GM19463 (cell line): ENCODE measurements around the gene KIF2A.
A peak's percentile ranks its signal among the peaks of the same experiment; 100 is the strongest.

Experiments
- ATAC-seq: cut with Tn5 transposase; IDR thresholded peaks from one replicate; pipeline ENCODE4 v1.9.1; 2021; ENCODE audit warnings: mild to moderate bottlenecking, moderate library complexity; ENCODE audit not compliant: unreplicated experiment

KIF2A gene

DNA sequence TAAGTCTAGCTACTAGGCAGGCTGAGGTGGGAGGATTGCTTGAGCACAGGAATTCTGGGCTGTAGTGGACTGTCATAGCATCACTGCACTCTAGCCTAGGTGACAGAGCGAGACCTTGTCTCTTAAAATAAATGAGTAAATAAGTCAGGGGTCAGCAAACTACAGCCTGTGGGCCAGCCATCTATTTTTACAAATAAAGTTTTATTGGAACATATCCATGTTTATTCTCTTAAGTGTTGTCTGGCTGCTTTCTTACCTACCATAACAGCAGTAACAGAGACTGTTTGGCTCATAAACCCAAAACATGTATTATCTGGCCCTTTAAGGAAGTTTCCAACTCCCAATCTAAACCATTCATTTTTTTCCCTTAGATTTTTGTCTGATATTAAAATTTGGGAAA, 68.1 kb downstream of the KIF2A start:
- no peak for ATAC-seq

DNA sequence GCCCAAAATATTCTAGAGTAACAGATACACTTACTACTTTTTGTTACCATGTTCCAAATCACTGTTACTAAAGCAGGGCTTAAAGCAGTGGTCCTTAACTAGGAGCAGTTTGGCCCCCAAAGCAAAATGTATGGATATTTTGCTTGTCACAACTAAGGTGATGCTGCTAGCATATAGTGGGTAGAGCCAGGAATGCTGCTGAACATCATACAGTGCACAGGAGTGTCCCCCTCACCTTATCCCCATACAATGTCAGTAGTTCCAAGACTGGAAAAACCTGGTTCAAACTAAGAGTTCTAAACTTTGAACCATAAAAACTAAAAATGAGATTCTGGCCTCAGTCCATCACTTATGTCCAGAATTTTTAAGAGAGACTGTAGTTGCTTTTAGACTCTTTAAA, 69.6 kb downstream of the KIF2A start:
- no peak for ATAC-seq

DNA sequence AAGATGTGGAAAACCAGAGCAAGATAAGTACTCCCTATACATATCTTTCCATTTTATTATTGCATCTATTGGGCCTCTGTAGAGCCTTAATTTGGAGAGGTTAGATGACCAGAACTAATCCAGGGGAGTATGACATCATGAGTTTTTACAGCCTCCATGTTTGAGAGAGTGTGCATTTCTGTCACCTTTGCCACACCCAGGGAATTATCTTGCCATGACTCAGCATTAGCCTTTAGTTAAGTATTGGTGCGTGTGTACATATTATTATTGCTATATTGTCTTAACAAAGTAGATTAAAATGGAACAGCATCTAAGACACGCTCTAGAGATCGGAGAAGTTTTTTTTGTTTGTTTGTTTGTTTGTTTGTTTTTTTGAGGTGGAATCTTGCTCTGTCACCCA, 70.1 kb downstream of the KIF2A start:
- no peak for ATAC-seq

DNA sequence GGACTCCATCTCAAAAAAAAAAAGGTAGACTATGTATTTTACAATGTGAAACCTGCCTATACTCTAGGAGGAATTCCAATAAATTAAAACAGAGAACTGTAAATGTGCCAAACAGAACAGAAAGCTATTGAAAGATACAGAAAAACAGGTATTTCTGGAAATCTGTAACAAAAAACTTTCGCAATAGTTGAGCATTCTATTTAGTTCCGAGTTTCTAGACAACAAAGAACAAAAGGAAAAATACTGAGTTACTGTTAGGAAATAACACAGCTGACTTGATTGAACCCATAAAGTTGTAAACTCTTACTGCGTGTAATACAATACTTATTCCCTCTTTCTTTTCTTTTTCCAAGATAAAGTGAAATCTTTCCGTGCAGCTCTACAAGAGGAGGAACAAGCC, 79.1 kb downstream of the KIF2A start:
- ATAC-seq: no peak

DNA sequence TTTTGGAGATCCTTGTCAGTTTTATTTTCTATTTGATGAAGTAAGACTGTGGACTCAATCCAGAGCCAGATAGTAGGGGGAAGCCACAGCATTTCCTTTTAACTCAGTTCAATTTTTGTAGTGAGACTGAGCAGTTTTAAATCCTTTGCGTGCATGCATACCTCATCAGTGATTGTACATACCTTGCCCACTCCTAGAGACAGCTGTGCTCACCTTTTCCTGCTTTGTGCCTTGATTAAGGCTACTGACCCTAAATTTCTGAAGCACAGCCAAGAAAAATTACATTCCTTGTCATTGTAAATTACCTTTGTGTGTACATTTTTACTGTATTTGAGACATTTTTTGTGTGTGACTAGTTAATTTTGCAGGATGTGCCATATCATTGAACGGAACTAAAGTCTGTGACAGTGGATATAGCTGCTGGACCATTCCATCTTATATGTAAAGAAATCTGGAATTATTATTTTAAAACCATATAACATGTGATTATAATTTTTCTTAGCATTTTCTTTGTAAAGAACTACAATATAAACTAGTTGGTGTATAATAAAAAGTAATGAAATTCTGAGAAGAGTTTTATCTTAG, 79.9 kb downstream of the KIF2A start:
- no peak for ATAC-seq

DNA sequence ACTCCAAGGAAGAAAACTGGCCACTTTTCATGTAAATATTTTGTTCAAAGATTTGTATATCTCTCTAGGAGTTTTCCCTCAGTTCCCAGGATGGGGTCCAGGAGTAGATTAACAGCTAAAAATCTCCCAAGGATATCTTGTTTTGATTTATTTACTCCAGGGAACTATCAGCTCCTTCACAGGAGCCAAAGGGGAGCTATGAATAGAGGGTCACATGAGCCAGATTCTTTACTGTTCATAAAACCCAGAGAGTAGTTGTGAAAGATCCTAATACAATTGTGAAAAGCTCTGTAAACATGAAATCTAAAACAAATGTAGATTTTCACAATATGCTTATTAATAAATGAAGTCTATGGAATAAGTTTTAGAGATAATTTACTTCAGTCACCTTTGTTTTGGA, 80.8 kb downstream of the KIF2A start:
- ATAC-seq: no peak

DNA sequence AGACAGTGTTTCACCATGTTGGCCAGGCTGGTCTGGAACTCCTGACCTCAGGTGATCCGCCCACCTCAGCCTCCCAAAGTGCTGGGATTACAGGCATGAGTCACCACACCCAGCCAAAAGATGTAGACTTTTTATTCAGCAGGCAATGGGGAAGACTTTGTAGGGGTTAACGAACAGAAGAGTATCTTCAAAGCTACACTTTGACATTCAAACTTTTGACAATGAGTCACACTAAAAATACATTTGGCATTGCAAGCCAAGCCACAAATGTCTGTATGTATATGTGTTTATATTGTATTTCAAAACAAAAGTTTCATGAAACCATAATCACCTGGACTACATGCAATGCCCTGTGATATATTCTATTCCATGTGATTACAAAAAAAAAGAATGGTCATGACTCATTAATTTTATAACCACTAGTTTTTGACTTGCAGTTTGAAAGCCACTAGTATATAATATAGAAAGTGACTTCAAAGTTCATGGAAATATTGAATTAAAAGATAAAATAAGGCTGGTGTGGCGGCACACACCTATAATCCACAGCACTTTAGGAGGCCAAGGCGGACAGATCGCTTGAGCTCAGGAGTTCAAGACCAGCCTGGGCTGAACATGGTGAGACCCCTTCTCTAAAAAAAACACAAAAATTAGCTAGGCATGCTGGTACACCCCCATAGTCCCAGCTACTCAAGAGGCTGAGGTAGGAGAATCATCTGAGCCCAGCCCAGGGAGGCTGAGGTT, 89.4 kb downstream of the KIF2A start:
- ATAC-seq: no peak

DNA sequence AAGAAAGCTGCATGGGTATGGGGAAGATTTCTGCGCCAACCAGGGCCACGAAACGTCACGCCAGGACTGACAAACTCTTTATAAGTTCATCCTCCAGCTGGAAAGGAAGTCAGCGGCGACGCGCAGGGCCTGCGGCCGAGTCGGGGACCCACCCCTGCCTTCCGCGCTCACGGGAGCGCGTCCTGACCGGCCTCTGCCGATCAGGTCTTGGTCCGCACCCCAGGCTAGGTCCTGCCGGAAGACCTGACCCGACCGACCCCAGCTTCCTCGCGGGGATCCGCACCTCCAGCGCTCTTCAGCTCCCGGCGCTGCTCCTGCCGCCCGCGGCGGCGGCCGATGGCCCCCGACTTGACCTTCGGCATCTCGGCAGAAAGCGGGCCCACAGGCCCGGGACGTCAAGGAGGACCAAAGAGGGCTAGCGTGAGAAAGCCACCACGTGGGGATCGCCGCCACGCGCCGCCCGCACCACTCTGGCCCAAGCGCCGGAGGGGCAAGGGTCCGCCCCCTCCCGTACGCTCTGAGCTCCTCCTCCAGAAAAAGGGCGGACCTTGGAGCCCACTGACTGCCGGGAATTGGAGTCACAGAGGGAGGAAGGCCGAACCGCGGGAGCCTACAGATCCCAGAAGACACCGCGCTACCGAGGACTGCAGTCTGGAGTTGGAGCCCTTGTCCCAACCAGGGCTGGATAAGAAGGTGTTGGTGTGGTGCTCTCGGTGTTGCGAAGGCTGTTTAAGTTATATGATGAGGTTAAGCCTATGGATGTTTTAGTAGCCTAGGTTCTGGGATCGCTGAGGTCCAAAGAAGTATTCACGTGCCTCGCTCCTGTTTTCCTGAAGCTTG, 97.6 kb downstream of the KIF2A start, which contains the start of gene DIMT1:
Gene DIMT1, minus strand, starts transcription at position 495 of the 840 bp plus-strand sequence. Its CDS starts 133 bp downstream, at position 362.
- peak; percentile 94 for ATAC-seq

DNA sequence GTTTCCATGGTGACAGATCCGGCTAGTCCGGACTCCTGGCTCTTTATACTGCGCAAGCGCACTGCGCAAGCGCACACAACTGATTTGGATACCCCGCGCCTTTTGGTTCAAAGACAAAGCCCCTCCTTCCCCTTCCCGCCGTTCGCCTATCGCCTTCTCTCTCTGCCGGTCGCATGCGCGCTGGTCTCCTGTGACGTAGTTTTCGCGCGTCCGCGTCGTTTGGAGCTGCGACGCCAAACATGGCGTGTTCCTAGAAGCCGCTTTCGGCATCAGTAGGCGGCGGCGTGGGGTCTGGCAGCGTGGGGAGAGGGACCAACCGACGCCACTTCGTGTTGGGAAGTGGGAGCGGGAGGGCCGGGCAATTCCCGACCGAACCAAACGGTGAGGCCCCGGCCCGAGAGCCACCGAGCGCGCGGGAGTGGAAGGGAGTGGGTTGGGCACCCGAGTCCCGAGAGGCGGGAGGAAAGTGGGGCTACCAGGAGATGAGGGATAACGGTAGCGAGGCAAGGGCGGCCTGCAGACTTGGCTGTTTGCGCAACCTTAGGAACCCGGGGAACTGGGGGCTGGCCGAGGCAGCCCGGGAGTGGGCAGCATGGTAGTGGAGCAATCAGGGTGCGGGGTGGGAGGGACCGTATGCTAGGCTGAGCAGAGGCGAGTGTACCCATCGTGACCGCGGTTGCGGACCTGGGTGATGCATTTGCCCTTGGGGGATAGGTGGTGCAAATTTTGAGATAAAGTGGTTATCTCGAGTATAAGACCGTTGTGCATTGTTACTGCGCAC, 106.7 kb downstream of the KIF2A start, which contains the start of gene IPO11:
Gene IPO11, plus strand, starts transcription at position 215 of the 781 bp plus-strand sequence. CDS start 24,517 bp downstream, outside the sequence.
- ATAC-seq: peak; percentile 96

DNA sequence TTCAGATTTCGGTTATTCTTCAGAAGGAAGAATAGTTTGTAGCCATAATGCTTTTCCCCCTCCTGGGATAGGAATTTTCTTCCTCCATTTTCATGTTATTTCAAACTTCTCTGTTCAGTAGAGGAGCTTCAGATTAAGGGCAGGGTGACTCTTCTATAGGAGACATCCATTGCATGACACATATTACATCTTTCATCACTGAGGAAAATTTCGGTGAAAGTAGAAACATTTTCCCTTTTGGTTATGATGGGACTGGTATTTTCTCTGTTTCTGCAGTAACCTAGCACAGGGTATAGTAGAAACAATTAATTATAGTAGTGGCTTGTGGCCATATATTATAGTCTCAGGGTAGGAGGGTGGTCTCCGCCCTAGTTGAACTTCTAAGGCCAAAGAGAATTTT, 107.7 kb downstream of the KIF2A start:
- ATAC-seq: no peak

DNA sequence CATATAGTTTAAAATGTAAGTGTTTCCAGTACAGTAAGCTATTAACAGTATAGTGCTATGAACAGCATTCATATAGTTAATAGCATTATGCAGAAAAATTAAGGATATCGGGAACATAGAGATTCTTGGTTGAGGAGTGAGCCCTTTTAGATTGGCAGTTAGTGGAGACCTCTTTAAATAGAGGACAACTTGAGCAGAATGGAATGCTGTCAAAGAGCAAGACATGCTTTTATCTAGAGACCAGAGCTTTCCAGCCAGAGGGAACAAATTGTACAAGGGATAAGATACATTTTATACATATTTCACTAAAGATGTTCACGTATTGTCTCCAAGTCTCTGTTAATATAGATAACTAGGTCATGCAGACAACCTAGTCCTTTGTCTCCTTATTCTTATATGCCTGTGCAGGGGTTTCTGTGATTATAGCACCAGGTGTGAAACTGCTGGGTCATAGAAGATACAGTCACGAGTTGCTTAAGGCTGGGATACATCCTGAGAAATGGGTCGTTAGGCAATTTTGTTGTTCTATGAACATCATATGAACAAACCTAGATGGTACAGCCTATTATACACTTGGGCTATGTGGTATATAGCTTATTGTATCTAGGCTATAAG, 112.6 kb downstream of the KIF2A start:
- ATAC-seq: no peak

DNA sequence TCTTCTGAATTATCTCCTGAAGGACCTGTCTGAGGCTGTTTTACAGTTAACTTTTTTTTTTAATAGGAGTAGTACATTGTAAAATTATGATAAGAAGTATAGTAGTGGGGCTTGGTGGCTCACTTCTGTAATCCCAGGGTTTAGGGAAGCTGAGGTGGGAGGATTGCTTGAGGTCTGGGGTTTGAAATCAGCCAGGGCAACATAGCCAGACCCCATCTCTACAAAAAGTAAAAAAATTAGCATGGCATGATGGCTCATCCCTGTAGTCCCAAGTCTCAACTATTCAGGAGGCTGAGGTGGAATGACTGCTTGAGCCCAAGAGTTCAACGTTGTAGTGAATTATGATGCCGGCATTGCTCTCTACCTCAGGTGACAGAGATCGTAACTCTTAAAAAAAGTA, 113.6 kb downstream of the KIF2A start:
- ATAC-seq: no peak

DNA sequence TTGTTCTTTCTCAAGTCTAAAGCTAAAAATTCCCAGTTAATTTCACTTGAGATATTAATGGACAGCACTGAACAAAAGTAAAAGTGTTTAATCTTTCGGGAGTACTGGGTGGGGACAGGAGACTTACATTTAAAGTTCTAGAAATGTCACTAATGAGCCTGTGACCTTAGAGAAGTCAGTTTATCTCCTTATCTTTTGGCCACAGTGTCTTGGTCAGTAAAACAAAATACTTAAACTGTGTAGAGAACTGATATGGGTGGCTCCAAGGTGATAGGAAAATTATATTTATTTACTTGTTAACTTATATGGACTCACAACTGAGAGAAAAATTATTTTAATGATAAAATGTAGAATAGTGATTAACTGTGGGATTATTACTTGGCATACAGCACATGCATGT, 115.4 kb downstream of the KIF2A start:
- ATAC-seq: no peak

DNA sequence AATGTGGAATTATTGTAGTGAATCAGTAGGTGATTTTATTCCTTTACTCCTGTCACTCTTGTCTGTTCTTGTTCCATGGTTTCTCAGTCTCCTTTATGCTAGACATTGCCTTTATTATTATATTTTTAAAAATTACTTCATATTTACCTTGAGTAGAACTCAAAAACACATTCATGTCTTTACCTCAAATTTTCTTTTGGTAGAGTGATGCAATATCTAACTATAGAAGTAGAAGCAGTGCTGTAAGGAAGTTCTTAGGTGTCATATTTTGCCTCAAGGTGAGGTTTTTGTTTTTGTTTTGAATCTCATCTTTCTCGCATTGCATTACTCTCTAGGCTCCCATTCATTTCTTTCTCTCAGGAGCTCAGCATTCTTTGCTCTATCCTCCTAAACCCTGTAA, 118.8 kb downstream of the KIF2A start:
- ATAC-seq: no peak

DNA sequence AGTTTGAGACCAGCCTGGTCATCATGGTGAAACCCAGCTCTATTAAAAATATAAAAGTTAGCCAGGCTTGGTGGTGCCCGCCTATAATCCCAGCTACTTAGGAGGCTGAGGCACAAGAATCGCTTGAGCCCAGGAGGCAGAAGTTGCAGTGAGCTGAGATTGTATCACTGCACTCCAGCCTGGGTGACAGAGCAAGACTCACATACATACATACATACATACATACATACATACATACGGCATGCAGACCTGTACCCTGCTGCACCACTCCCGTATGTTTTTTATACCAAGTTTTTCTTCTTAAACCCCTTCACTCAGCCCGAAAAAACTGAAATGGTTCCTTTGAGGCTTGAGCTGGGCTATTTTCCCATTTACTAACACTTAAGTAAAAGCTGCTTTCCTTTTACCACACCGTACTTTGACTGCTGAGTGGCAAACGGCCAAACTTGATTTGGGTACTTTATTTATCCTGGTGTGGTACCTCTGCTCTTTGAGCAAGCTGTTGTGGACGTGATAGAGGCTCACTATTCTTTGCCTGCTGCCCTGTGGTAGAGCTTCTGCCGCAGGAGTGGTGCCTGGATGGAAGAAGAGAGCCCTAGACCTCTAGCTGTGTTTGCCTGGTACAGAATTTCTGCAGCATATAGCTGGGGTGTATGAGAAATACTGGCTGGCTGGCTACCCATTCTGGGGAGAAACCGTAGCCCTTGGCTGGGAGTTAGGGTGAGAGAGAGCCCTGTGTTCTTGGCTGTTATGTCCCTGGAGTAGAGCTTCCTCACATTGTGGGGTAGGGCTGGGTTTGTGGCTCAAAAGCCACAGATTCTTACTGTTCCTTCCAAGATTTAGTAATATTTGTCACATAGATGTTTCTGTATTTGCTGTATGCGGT, 126.0 kb downstream of the KIF2A start:
- no peak for ATAC-seq

DNA sequence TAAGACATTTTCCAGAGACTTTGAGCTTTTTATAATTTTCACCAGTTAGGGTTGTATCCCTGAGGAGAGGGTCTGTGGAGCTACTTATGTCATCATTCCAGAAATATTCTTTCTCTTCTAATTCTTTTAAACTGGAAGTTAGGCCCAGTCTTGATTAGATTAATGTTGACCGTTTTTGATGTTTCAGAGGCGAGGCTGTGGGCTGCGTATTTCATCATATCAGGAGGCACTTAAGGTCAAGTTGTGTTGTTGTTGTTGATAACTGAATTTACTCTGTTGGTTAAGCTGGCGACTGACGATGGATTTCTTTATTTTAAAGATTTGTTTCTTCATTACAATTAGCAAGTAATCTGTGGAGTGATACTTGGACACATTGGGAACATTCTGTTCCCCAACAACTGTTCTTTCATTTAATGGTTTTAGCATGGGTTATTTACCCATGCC, 126.6 kb downstream of the KIF2A start:
- ATAC-seq: no peak
